Stimulated activated CD4-positive, alpha-beta T cell treated with anti-CD3 and anti-CD28 coated beads, Interleukin-1b, Interleukin-23, amount 100 ng/mL, for 4 hours (primary cell): Measurements from ENCODE around the gene TLR4.

Source experiments
- DNase-seq, 2 donors: peaks; one replicate each; pipeline ENCODE4 v3.0.0-alpha.2; 2020; ENCODE audit warnings: low read depth in 2 of 2

TLR4 gene

DNA sequence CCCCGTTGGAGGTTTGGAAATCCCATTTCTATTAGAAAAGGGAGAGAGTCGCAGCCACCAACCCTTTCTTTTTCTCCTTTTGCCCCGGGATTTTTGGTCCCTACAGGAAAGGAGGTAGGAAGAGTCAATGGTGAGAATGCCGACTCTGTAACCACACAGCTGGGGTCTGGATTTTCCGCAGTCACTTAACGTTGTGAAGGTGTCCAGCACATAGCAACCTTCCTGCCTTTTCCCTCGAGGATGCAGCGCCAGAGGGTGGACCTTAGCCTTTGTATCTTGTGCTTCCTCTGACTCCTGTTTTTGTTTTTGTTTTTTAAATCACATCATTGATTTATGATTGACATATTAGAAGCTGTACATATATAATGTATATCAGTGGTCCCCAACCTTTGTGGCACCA, 41.4 kb downstream of the TLR4 start:
- no peak for DNase-seq

DNA sequence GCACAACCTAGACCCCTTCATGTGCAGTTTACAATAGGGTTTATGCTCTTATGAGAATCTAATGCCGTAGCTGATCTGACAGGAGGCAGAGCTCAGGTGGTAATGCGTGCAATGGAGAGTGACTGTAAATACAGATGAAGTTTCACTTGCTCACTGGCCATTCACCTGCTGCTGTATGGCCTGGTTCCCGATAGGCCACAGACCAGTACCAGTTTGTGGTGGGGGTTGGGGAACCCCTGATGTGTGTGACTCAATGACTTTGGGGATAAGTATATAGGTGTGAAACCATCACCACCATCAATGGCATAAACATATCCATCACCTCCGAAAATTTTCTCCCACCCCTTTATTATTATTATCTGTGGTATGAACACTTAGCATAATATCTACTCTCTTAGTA, 42.1 kb downstream of the TLR4 start:
- no peak for DNase-seq

DNA sequence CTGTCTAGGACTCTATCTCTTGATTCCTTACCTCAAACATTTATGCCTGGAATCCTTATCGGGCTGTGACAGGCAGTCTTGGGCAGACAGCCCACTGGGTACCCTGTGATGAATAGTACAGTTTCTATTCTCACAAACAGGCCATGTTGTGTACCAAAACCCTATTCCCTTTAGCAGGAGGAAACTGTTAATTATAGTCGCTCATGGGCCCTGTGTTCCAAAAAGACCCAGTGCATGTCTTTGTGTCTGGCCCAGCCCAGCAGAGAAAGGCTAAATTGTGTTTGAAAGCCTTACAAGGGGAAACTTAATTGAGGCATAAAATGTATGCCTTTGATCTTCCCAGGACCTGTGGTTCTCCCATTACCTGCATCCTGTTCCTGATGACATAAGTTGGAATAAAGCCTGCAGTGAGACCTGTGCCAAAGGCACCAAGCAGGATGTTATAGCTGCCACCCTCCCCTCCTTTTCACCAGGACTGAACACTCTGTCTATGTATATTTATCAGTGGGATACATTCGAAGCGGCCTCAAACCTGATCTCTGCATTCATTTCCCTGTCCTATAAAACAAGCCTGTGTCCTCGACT, 43.3 kb downstream of the TLR4 start:
- no peak for DNase-seq

DNA sequence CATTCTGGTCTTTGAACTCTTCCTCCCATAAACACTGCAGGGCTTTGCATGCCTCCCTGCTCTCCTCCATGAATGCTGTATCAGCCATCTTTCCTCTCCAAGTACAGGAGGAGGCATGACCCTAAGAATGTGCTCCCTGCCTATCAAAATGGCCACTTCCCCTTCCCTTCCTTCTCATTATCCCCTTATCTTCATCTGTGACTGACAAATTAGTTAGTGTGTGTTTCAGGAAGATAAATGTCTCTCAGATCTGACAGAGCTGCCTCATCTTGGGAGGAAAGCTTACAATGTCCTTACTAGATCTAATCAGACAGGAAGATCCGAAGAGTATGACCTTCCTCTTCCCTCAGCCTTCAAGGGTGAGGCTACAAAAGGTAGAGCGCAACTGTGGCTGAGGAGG, 46.2 kb downstream of the TLR4 start:
- no peak for DNase-seq

DNA sequence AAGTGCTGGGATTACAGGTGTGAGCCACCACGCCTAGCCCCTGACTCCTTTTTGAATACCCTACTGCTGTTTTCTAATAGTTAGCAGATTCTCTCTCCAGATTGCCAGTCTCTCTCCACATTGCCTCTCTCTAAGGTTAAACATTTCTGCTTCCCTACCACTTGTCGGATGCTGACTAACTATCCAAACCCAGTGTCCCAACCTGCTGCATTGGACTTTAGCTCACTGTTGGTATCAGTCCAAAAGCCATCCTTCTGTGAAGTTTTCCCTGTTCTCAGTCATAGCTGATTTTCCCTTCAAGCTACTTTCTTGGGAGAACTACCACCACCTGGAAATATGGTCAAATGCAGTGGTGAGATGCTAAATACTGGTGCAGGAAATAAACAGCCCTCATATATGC, 48.7 kb downstream of the TLR4 start:
- DNase-seq = no peak

DNA sequence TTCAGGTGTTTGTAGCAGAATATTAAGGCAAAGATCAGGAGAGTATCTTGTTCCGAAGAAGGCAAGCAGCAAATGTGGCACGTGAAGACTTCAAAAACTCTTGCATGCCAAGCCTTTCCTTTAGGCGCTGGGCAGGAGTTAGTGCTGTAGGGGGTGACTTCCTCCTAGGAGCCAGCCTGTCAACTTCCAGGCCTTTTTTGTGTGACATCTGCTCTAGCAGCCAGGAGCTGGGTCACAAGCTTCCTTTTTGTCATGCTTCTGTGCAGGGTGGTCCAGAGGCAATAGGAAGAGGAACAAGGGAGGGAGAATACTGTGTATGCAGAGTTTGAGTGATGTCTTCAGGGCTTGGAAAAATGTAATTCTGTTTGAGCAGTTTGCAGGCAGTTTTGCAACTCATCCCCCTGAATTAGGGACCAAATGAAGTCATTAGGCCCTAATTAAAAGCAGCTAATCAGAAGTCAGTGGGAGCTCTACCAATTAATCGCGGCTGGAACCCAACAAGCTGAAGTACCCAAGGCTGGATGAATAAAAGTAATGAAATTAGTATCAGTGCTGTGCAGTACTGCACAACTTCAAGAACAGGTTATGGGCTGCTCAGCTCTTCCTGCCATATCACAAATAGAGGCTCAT, 53.5 kb downstream of the TLR4 start:
- DNase-seq = no peak

DNA sequence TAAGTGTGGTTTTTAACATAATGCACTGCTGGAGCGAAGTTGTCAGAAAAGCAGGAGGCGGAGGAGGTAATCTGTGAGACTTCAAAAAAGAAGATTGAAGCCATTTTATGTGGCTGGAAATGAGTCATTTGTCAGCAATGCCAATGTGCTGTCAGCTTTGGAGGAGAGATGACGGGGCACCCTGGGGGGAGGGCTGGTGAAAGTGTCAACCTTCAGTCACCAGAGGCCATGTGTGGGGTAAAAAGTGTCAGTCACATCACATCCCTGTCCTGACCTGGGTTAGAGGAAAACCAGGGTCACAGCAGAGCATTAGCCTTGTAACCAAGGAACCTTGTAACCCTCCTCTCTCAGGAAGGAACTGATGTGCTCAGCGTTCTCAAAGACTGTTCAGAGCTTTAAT, 59.1 kb downstream of the TLR4 start:
- DNase-seq = no peak

DNA sequence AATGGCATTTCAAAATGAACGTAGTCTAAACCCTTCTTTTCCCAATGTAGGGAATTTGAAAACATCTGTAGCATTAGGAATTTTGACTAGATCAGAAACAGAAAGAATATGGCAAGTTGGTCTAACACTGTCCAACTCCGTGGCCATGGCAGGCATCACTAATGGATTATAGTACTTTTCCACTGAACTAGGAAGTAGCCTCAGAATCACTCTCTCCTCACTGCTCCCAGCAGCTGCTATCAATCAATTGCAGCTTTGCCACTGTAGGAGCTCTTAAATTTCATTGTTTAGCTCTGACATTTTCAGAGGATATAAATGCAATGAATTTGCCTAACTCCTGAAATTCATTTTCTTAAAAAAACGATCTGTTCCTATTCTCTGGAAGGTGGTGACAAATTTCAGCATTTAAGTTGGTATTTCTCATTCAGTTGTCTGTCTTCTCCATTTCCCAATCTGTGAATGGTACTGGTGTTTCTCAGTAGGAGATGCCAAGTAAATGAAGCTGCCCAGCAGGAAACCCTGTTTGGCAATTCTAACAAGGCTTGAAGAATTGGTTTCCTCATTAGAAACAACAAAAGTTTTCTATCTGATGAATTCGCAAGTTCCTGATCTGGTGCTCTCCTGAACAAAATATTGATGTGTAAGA, 64.7 kb downstream of the TLR4 start:
- no peak for DNase-seq

DNA sequence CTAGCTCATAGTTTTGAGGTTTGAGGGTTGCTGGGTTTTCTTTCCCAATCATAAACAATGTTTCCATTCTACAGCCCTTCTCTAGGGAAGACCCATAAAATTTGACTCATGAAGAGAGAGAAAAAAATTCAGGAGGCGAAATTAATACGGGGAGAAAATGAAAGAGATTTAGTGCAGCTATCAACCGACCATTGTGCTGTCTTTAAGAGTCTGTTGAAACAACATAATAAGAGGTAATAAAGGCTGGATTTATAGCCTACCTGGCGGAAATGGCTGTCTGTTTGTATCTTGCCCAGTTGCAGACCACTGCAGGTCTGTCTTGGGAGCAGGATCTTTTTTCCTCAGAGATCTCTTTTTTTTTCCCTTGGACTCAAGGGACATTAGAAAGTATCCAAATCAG, 66.9 kb downstream of the TLR4 start:
- no peak for DNase-seq

DNA sequence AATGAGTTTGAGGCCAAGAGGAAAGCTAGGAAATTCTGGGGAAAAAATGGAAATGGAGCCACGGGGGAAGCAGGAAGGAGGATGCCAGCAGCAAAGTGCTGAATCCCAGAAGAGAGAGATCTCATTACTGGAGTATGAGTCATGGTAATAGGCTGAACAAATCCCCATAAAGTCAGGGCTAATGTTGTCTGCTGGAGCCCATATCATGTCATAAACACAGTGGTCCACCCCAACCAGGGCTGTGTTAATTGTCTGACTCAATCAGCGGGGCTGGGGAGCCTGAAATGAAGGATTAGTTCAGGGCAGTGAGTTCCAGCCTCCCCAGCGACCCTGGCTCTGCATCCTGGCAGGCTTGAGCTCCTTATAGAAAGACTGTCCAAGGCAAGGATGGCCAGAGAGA, 68.8 kb downstream of the TLR4 start:
- no peak for DNase-seq
